H1 (cell line): ENCODE data around the gene FRA10AC1. TPM values are rescaled to one million over a fixed set of nuclear protein-coding genes. Genes with fewer than 3 reads are reported as not detected.

Experiments
- polyA plus RNA-seq, 7 experiments: library from polyadenylated mRNA; depleted of rRNA in 3 of 7; stranded (reverse) in 5 of 7; unstranded in 2 of 7; fragments of >200 nt in 5 of 7; fragments of 200-250 nt in 2 of 7; gene quantifications; 1 replicate in 5 of 7; 2 replicates in 1 of 7; 4 replicates in 1 of 7; pipeline versions ENCODE4 v1.2.1 to v1.2.3, GENCODE V29; 2011 to 2013; ENCODE audit warnings: missing spikeins in 2 of 7, mixed read lengths in 2 of 7
- total RNA-seq: library from RNA; stranded (reverse); fragmentation: NEBNext Ultra II Directional; extraction: Animal tissue kit (Norgen Biotek cat#: 25700); gene quantifications from 2 replicates; pipeline ENCODE4 v1.2.1, GENCODE V29; 2021

Gene FRA10AC1
- total and polyA plus RNA-seq, 2 of the 8 experiments (the other 6 are each of a cell fraction or from before 2014, with no cell fraction given), result 4.4 to 13.5 TPM

Other genes starting within 250 kb of the FRA10AC1 start
- gene MYOF, start 220.3 kb downstream of the FRA10AC1 start, total RNA-seq, result 2.3 and 3.2 TPM in 2 replicates
- 0.94 and 0.98 TPM in 2 replicates for gene MYOF, start 220.3 kb downstream of the FRA10AC1 start, polyA plus RNA-seq (2011; rRNA removed)
- gene CEP55, start 206.0 kb downstream of the FRA10AC1 start, total RNA-seq, result 18.9 and 19.6 TPM in 2 replicates
- gene CEP55, start 206.0 kb downstream of the FRA10AC1 start, polyA plus RNA-seq (2011; rRNA removed), result 3.5 and 7.0 TPM in 2 replicates
- gene FFAR4, start 135.9 kb downstream of the FRA10AC1 start, total RNA-seq, result not detected in 2 replicates
- 0.05 TPM in 1 of 2 replicates, not detected in the other for gene FFAR4, start 135.9 kb downstream of the FRA10AC1 start, polyA plus RNA-seq (2011; rRNA removed)
- 0.31 and 0.97 TPM in 2 replicates for gene RBP4, start 101.4 kb downstream of the FRA10AC1 start, total RNA-seq
- 0.42 and 0.55 TPM in 2 replicates for gene RBP4, start 101.4 kb downstream of the FRA10AC1 start, polyA plus RNA-seq (2011; rRNA removed)
- gene PDE6C, start 90.1 kb downstream of the FRA10AC1 start, total RNA-seq, result not detected in 2 replicates
- not detected in 2 replicates for gene PDE6C, start 90.1 kb downstream of the FRA10AC1 start, polyA plus RNA-seq (2011; rRNA removed)
- not detected in 2 replicates for gene LGI1, start 55.3 kb upstream of the FRA10AC1 start, total RNA-seq
- 0.15 and 0.28 TPM in 2 replicates for gene LGI1, start 55.3 kb upstream of the FRA10AC1 start, polyA plus RNA-seq (2011; rRNA removed)
- 6.2 and 6.9 TPM in 2 replicates for gene SLC35G1, start 191.4 kb upstream of the FRA10AC1 start, total RNA-seq
- gene SLC35G1, start 191.4 kb upstream of the FRA10AC1 start, polyA plus RNA-seq (2011; rRNA removed), result 3.9 and 6.4 TPM in 2 replicates